ENCODE data around the gene ELK1. TPM values are rescaled to one million over a fixed set of nuclear protein-coding genes. Genes with fewer than 3 reads are reported as not detected.
A peak's percentile ranks its signal among the peaks of the same experiment; 100 is the strongest.

ELK1 gene
- total and polyA plus RNA-seq, 2 of the 8 experiments (the other 6 are each of a cell fraction or from before 2014, with no cell fraction given) = 31.9 to 42.2 TPM

- H3K27ac ChIP-seq (ENCODE audit: low read depth, low read length) = no peak overlapping the region
- no peak overlapping the region for H4K91ac ChIP-seq (replicated peaks; ENCODE audit: insufficient read length, low read length)
- H4K20me1 ChIP-seq (replicated peaks in 1 of 2; ENCODE audit: control insufficient read depth in 1 of 2, insufficient read depth in 2 of 2, low read length in 2 of 2) = peaks cover 0 to 1% of the 10 kb centered on the region in 2 experiments
- H3K9ac ChIP-seq (replicated peaks in 1 of 4; ENCODE audit: extremely low read depth in 1 of 4, low read depth in 3 of 4, low read length in 3 of 4) = no peak overlapping the region
- no peak for DNase-seq (ENCODE audit: low read depth in 1 of 2, low spot score in 2 of 2)
- 82% methylated on average over 7 of the region's 32 CpGs; no CpG with 5 or more reads in 1 of the 2 experiments for WGBS, 2 experiments (ENCODE audit: extremely low coverage in 1 of 2, insufficient coverage in 1 of 2, insufficient read length in 1 of 2, insufficient replicate concordance in 2 of 2, low coverage in 1 of 2, low lambda C conversion rate in 2 of 2, missing lambda C conversion rate in 1 of 2)
- ChIA-PET POLR2A (ENCODE audit: partially characterized antibody) (interaction anchor here (0.9 to 2.7 kb wide), 4 partner anchors 28 to 45 kb away, joined by 3 to 11 read pairs (median 3); partner anchors contain the start of gene TIMP1), CTCF (ENCODE audit: partially characterized antibody) (interaction anchor here (0.9 to 1.9 kb wide), 3 partner anchors 10 to 79 kb away, joined by 3 to 5 read pairs (median 4); no protein-coding TSS in a partner anchor)
- H3K4me1 ChIP-seq (replicated peaks in 1 of 4; ENCODE audit: control insufficient read depth in 3 of 4, insufficient read depth in 4 of 4, low read length in 3 of 4) = peaks cover under 1 to 7% (median 4%) of the 10 kb centered on the region in 4 experiments
- no peak for FAIRE-seq
- H2BK20ac ChIP-seq (ENCODE audit: low read length) = no peak overlapping the region
- H3K79me1 ChIP-seq (ENCODE audit: low read depth, low read length) = no peaks in the 10 kb centered on the region
- H3K18ac ChIP-seq (ENCODE audit: extremely low read depth, low read length) = no peak overlapping the region
- peak overlapping the region; percentile 23 to 60 (median 34); a peak in 6 of 8 replicates for H3K4me3 ChIP-seq (ENCODE audit: extremely low read depth in 1 of 4, insufficient read depth in 2 of 4, low read depth in 3 of 4, low read length in 4 of 4)
- H3K36me3 ChIP-seq (ENCODE audit: control insufficient read depth in 2 of 4, insufficient read depth in 4 of 4, low read length in 3 of 4) = no peaks in the 10 kb centered on the region
- no peak overlapping the region for H2BK5ac ChIP-seq (ENCODE audit: low read depth, low read length)
- H3K9me3 ChIP-seq (ENCODE audit: insufficient read depth in 2 of 2, low read depth in 1 of 2, low read length in 1 of 2) = no peaks in the 10 kb centered on the region
- H3K4ac ChIP-seq (replicated peaks; ENCODE audit: insufficient read length, low read depth, low read length) = no peak overlapping the region
- H4K8ac ChIP-seq (ENCODE audit: extremely low read depth, insufficient read depth, low read length) = no peak overlapping the region
- H3K27me3 ChIP-seq (replicated peaks in 1 of 4; ENCODE audit: control insufficient read depth in 3 of 4, extremely low read depth in 1 of 4, insufficient read depth in 3 of 4, low read length in 3 of 4) = no peaks in the 10 kb centered on the region
- no peak overlapping the region for H3K23ac ChIP-seq (ENCODE audit: insufficient read length)
- H2BK15ac ChIP-seq (ENCODE audit: low read length) = no peak overlapping the region
- H3K56ac ChIP-seq (replicated peaks; ENCODE audit: insufficient read length, low read depth, low read length) = no peak overlapping the region
- no peaks in the 10 kb centered on the region; the same call in 1 of the 2 replicates for H3K23me2 ChIP-seq (ENCODE audit: low read depth, low read length)
- H2BK120ac ChIP-seq (replicated peaks; ENCODE audit: low read depth, low read length) = no peak overlapping the region
- H3K4me2 ChIP-seq (ENCODE audit: insufficient read depth in 1 of 2, low read depth in 2 of 2, low read length in 2 of 2) = peak overlapping the region; percentile 18 to 70
- no peak overlapping the region for H2AFZ ChIP-seq (ENCODE audit: low read length)
- no peak overlapping the region for H3K14ac ChIP-seq (ENCODE audit: insufficient read length)
- H3K79me2 ChIP-seq (ENCODE audit: control insufficient read depth in 1 of 2, insufficient read depth in 2 of 2, low read length in 2 of 2) = no peaks in the 10 kb centered on the region
- no peak overlapping the region for H4K5ac ChIP-seq (ENCODE audit: insufficient read length, low read depth, low read length)
- H2AK5ac ChIP-seq (ENCODE audit: low read depth, low read length) = no peak overlapping the region
- H2BK12ac ChIP-seq (ENCODE audit: low read depth, low read length) = no peak overlapping the region
Measured at GRCh38 chrX:47618923-47619485, 31.4 kb downstream of the ELK1 start.

Measured in H1 (cell line).